ENCODE measurements around the gene ARID1B.

The ARID1B gene

GRCh38 chr6:156889986-156890385, 112.8 kb downstream of the ARID1B start:
- Histone ChIP-seq H3K36me3 (ENCODE audit: insufficient read depth, low read length) (no peaks in the 10 kb centered on the region), H3K79me2 (ENCODE audit: insufficient read depth, low read length) (peaks cover 98% of the 10 kb centered on the region), H2AFZ (ENCODE audit: low read length) (no peak overlapping the region), H3K4me2 (ENCODE audit: low read length) (no peak overlapping the region), H3K4me3 (ENCODE audit: low read depth, low read length, poor library complexity, severe bottlenecking) (no peak overlapping the region), H3K9me2 (ENCODE audit: low read depth, low read length) (no peaks in the 10 kb centered on the region), H3K9me3 (ENCODE audit: low read length) (no peaks in the 10 kb centered on the region), H3K27ac (ENCODE audit: low read depth, low read length, poor library complexity, severe bottlenecking) (no peak overlapping the region), H3K4me1 (ENCODE audit: insufficient read depth, low read length, severe bottlenecking) (peaks cover 33% of the 10 kb centered on the region), H3F3A (ENCODE audit: insufficient read depth, low read length) (no peaks in the 10 kb centered on the region), H3K9ac (ENCODE audit: low read length) (no peak overlapping the region), H4K20me1 (ENCODE audit: insufficient read depth, low read length) (no peaks in the 10 kb centered on the region), H3K27me3 (ENCODE audit: insufficient read depth, low read length) (no peaks in the 10 kb centered on the region)
- TF ChIP-seq EZH2 (IDR thresholded peaks at IDR 0.05; ENCODE audit: borderline replicate concordance, low read length) (no peak), CTCF (IDR thresholded peaks at IDR 0.05; ENCODE audit: low read length) (no peak)

- H4K20me1 ChIP-seq (ENCODE audit: insufficient read depth, low read length) = no peaks in the 10 kb centered on the region
Measured at GRCh38 chr6:156890627-156891314, 113.6 kb downstream of the ARID1B start.

GRCh38 chr6:156897907-156898531, 120.8 kb downstream of the ARID1B start:
- no peak overlapping the region for H3K4me3 ChIP-seq (ENCODE audit: low read depth, low read length, poor library complexity, severe bottlenecking)
- H3K4me2 ChIP-seq (ENCODE audit: low read length) = no peak overlapping the region
- H3K27ac ChIP-seq (ENCODE audit: low read depth, low read length, poor library complexity, severe bottlenecking) = no peak overlapping the region
- peaks cover 18% of the 10 kb centered on the region; the same call in 1 of the 2 replicates for H3K36me3 ChIP-seq (ENCODE audit: insufficient read depth, low read length)
- no peak overlapping the region for H2AFZ ChIP-seq (ENCODE audit: low read length)
- no peaks in the 10 kb centered on the region for H3K9me2 ChIP-seq (ENCODE audit: low read depth, low read length)
- H4K20me1 ChIP-seq (ENCODE audit: insufficient read depth, low read length) = no peaks in the 10 kb centered on the region
- H3K9ac ChIP-seq (ENCODE audit: low read length) = no peak overlapping the region
- TF ChIP-seq CTCF (IDR thresholded peaks at IDR 0.05; ENCODE audit: low read length) (no peak), EZH2 (IDR thresholded peaks at IDR 0.05; ENCODE audit: borderline replicate concordance, low read length) (no peak)
- peaks cover 14% of the 10 kb centered on the region for H3K4me1 ChIP-seq (ENCODE audit: insufficient read depth, low read length, severe bottlenecking)
- H3K27me3 ChIP-seq (ENCODE audit: insufficient read depth, low read length) = no peaks in the 10 kb centered on the region
- H3K9me3 ChIP-seq (ENCODE audit: low read length) = no peaks in the 10 kb centered on the region
- peaks cover 64% of the 10 kb centered on the region for H3K79me2 ChIP-seq (ENCODE audit: insufficient read depth, low read length)
- H3F3A ChIP-seq (ENCODE audit: insufficient read depth, low read length) = no peaks in the 10 kb centered on the region

More at GRCh38 chr6:156890627-156891314, 113.6 kb downstream of the ARID1B start:
- Histone ChIP-seq H3F3A (ENCODE audit: insufficient read depth, low read length) (no peaks in the 10 kb centered on the region), H3K4me2 (ENCODE audit: low read length) (no peak overlapping the region), H3K27ac (ENCODE audit: low read depth, low read length, poor library complexity, severe bottlenecking) (no peak overlapping the region), H3K9me2 (ENCODE audit: low read depth, low read length) (no peaks in the 10 kb centered on the region), H3K4me1 (ENCODE audit: insufficient read depth, low read length, severe bottlenecking) (peaks cover 25% of the 10 kb centered on the region), H3K27me3 (ENCODE audit: insufficient read depth, low read length) (no peaks in the 10 kb centered on the region), H3K9me3 (ENCODE audit: low read length) (no peaks in the 10 kb centered on the region), H2AFZ (ENCODE audit: low read length) (no peak overlapping the region), H3K4me3 (ENCODE audit: low read depth, low read length, poor library complexity, severe bottlenecking) (no peak overlapping the region), H3K36me3 (ENCODE audit: insufficient read depth, low read length) (no peaks in the 10 kb centered on the region), H3K79me2 (ENCODE audit: insufficient read depth, low read length) (peaks cover 97% of the 10 kb centered on the region), H3K9ac (ENCODE audit: low read length) (no peak overlapping the region)
- no peak for TF ChIP-seq CTCF (IDR thresholded peaks at IDR 0.05; ENCODE audit: low read length)

All from OCI-LY1 (cell line).